Gastroesophageal sphincter (tissue), 3 donors: ENCODE data around the gene SLC25A42.

Source experiments
- CTCF ChIP-seq, 4 experiments: fragments of 200-600 bp in 2 of 4; fragments of 450-650 bp in 2 of 4; sonication (generic) in 1 of 4; IDR thresholded peaks; one replicate each; pipeline ENCODE4 v1.5.1; 2017 to 2019; ENCODE audit warnings: antibody characterized with exemption in 4 of 4, mild to moderate bottlenecking in 2 of 4, moderate library complexity in 2 of 4
- POLR2A ChIP-seq, 2 donors: fragments of 450-650 bp; IDR thresholded peaks; one replicate each; pipeline ENCODE4 v1.6.1; 2017; ENCODE audit warnings: antibody characterized with exemption in 2 of 2, mild to moderate bottlenecking in 2 of 2, moderate library complexity in 1 of 2
- POLR2AphosphoS5 ChIP-seq: sonication (generic); formaldehyde crosslinking; IDR thresholded peaks from one replicate; pipeline ENCODE4 v1.6.1; 2017; ENCODE audit warnings: antibody characterized with exemption

DNA sequence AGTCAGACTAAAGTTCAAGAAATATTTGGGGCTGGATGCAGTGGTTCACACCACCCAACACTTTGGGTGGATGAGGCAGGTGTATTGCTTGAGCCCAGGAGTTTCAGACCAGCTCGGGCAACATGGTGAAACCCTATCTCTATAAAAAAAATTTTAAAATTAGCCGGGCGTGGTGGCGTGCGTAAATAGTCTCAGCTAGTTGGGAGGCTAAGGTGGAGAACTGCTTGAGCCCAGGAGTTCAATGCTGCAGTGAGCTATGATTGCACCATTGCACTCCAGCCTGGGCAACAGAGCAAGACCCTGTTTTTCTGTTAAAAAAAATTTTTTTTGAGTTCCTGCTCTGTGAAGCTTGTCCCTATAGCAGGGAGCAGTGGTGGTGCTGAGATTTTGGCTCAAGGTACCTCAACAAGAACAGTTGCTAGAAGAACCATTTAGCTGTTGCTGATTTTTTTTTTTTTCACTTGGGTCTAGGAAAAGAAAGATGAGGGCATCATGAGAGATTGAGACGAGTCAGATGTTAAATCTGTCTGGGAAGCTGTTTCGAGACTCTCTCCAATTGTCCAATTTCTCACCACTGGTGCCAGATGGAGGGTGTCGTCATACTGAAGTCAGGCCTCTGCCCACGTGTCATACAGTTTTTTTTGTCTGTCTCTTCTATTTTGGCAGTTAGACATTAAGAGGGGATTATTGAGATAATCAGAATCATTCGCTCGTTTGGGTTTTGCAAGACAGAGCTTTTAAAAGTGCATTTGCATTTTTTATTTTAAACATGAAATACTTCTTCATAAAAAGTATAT, 3.7 kb downstream of the SLC25A42 start:
- no peak for TF ChIP-seq CTCF (IDR thresholded peaks at IDR 0.05)
- TF ChIP-seq POLR2AphosphoS5 = no peak
- TF ChIP-seq POLR2A (IDR thresholded peaks at IDR 0.05) = no peak
